Measurements from ENCODE around the gene S100A7.
A peak's percentile ranks its signal among the peaks of the same experiment; 100 is the strongest.

Gene S100A7

GRCh38 chr1:153460551-153460950, at the start of gene S100A7:
Gene S100A7, minus strand, starts transcription at chr1:153460651. Its CDS starts 1,638 bp downstream, at chr1:153459013.
- DNase-seq (ENCODE audit: low spot score): no peak

- peak; percentile 67 for DNase-seq (ENCODE audit: low spot score)
These were observed 49.4 kb upstream of the S100A7 start for GRCh38 chr1:153509729-153510354.

GRCh38 chr1:153509036-153509435, 48.6 kb upstream of the S100A7 start:
- DNase-seq (ENCODE audit: low spot score): no peak

- DNase-seq (ENCODE audit: low spot score): no peak
These were observed 47.6 kb upstream of the S100A7 start for GRCh38 chr1:153507926-153508583.

- no peak for DNase-seq (ENCODE audit: low spot score)
These were observed 46.5 kb upstream of the S100A7 start for GRCh38 chr1:153506831-153507413.

- no peak for DNase-seq (ENCODE audit: low spot score)
These were observed 45.9 kb upstream of the S100A7 start for GRCh38 chr1:153506386-153506785.

GRCh38 chr1:153505576-153505975, 45.1 kb upstream of the S100A7 start:
- DNase-seq (ENCODE audit: low spot score): no peak

GRCh38 chr1:153503766-153504165, 43.3 kb upstream of the S100A7 start:
- no peak for DNase-seq (ENCODE audit: low spot score)

- no peak for DNase-seq (ENCODE audit: low spot score)
These were observed 38.3 kb upstream of the S100A7 start for GRCh38 chr1:153498746-153499145.

- no peak for DNase-seq (ENCODE audit: low spot score)
These were observed 35.1 kb upstream of the S100A7 start for GRCh38 chr1:153495536-153495935.

- DNase-seq (ENCODE audit: low spot score): peak; percentile 59
These were observed 34.6 kb upstream of the S100A7 start for GRCh38 chr1:153494976-153495535.

- no peak for DNase-seq (ENCODE audit: low spot score)
These were observed 33.0 kb upstream of the S100A7 start for GRCh38 chr1:153493343-153493960.

GRCh38 chr1:153490272-153491051, 30.0 kb upstream of the S100A7 start:
- DNase-seq (ENCODE audit: low spot score): no peak

- DNase-seq (ENCODE audit: low spot score): no peak
These were observed 28.3 kb upstream of the S100A7 start for GRCh38 chr1:153488731-153489130.

- no peak for DNase-seq (ENCODE audit: low spot score)
These were observed 27.3 kb upstream of the S100A7 start for GRCh38 chr1:153487707-153488106.

- DNase-seq (ENCODE audit: low spot score): no peak
These were observed 25.4 kb upstream of the S100A7 start for GRCh38 chr1:153485863-153486262.

GRCh38 chr1:153483776-153484175, 23.3 kb upstream of the S100A7 start:
- no peak for DNase-seq (ENCODE audit: low spot score)

- no peak for DNase-seq (ENCODE audit: low spot score)
These were observed 20.7 kb upstream of the S100A7 start for GRCh38 chr1:153481124-153481523.

GRCh38 chr1:153478692-153479618, 18.5 kb upstream of the S100A7 start:
- DNase-seq (ENCODE audit: low spot score): no peak

GRCh38 chr1:153478047-153478691, 17.7 kb upstream of the S100A7 start:
- DNase-seq (ENCODE audit: low spot score): no peak

Data from hematopoietic multipotent progenitor cell treated with erythropoietin and hydrocortisone succinate and interleukin-3 and kit ligand, for 17 days (in vitro differentiated cells).